ENCODE measurements around the gene SLC17A9.

- TF ChIP-seq CTCF (conservative IDR thresholded peaks at IDR 0.05; ENCODE audit: low read depth, low read length) (no peak), EZH2 (IDR thresholded peaks at IDR 0.05; ENCODE audit: low read length, unreplicated experiment) (no peak), EZH2phosphoT487 (IDR thresholded peaks at IDR 0.05; ENCODE audit: borderline replicate concordance, low read length) (no peak)
Measured at GRCh38 chr20:62928246-62928939, 24.1 kb upstream of the SLC17A9 start.
